GM21723 (cell line): Measurements from ENCODE around the gene CPNE7.

Source experiments
- ATAC-seq: cut with Tn5 transposase; IDR thresholded peaks from one replicate; pipeline ENCODE4 v1.9.1; 2021; ENCODE audit warnings: mild to moderate bottlenecking, moderate library complexity; ENCODE audit not compliant: unreplicated experiment

The CPNE7 gene

DNA sequence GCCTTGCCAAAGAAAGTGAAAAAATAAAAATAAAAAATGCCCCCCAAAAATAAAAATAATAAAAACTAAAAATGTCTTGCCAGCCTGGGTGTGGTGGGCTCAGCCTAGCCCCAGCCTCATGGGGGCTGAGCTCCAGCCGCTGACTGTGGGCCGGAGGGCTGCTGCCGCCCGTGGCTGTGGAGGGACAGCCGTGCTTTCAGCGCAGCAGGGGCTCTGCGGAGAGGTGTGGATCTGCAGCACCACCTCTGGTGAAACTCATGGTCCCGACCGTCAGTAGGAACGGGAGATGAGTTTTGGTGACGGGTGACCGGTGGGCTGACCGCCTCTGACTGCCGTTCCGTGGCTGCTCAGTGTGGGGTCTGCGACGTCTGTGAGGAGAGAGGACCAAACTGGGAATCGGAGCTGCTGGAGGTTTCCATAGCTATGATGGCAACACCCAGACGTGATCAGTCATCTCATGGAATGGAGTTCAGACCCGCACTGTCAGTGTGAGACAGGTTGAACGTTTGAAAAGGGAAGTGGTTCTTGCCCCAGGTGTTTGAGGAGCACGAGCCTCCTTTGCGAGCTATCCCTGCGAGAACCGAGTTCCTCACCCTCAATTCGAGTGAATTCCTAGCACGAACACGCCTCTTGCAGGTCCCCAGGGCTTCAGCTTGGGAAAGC, 27.1 kb upstream of the CPNE7 start:
- no peak for ATAC-seq

DNA sequence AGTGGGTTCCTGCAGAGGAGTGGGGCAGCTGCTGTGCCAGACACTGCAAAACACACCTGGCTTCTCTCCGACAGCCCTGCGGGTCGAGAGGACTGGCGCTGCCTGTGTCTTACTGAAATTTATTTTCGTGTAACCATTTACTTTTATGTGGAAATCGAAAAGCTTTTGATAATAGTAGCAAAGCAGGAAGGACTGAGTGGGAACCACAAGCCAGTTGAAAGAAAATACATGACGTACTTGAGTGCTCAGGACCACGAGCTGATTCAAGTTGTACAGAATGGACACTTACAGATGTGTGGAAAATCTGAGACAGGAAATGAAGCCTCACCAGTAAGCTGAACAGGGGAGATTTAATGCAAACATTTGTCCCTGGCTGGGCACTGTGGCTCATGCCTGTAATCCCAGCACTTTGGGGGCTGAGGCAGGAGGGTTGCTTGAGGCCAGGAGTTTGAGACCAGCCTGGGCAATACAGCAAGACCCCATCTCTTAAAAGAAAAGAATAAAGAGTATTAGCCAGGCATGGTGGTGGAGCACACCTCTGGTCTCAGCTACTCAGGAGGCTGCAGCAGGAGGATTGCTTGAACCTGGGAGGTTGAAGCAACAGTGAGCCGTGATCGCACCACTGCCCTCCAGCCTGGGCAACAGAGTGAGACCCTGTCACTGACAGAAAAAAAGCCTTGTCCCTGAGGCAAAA, 26.4 kb upstream of the CPNE7 start:
- ATAC-seq = no peak

DNA sequence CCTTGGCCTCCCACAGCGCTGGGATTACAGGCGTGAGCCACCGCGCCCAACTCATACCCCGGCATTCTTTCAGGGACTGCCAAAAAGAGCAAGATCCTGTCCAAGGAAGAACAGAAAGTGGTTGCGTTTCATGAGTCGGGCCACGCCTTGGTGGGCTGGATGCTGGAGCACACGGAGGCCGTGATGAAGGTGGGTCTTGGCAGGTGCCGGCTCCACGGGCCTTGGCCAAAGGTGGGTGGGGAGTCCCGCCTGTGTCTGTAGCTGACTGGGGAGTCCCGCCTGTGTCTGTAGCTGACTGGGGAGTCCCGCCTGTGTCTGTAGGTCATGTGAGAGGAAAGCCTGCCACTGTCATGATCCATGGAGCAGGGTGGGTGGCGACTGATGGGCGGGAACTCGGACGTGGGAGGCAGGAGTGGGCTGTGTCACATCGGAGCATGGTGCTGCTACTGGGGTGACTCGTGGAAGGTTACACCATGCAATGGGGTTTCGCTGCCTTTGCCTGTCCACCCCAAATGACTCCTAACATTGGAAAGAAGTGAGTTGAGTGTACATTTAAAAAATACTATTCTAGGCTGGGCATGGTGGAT, 25.0 kb upstream of the CPNE7 start:
- no peak for ATAC-seq

DNA sequence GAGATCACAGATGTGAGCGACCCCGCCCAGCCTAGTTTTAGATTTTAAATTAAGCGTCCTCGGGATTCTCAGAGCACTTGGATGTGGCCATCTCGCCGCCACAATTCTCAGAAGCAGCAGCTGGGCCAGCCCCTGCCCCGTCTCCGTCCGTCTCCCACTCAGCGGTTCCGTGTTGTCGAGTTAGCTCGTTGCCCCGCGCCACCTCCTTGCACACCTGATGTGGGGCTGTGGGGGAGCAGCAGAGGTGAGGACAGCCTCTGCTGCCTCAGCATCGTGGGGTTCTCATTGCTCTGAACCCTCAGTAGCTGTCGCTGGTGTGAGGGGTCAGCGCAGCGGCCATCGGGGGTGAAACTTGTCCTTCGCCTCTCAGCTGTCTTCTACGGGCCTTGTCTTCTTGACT, 23.2 kb upstream of the CPNE7 start:
- ATAC-seq = no peak

DNA sequence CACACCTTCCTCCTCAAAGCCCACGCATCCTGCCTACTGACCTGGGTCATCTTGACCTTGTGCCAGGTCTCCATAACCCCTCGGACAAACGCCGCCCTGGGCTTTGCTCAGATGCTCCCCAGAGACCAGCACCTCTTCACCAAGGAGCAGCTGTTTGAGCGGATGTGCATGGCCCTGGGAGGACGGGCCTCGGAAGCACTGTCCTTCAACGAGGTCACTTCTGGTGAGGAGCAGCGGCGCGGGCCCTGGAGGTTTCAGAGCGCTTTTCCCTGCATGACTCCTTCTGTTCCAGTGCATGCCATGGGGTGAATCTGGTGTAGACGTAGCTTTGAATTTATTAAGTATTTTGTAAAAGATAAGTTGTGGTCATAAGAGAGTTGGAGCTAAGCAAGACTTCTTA, 22.6 kb upstream of the CPNE7 start:
- no peak for ATAC-seq

DNA sequence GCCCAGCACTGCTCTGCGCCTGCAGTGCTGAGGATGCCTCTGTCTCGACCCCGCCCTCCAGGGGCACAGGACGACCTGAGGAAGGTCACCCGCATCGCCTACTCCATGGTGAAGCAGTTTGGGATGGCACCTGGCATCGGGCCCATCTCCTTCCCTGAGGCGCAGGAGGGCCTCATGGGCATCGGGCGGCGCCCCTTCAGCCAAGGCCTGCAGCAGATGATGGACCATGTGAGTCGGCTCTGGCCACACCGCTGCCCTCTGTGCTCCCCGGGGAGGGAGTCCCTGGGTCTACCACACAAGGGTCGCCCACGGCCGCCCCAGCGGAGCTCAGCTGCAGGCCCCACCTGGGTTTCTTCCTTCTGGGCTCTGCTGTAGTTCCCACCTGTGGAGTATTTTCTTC, 21.8 kb upstream of the CPNE7 start:
- ATAC-seq = no peak

DNA sequence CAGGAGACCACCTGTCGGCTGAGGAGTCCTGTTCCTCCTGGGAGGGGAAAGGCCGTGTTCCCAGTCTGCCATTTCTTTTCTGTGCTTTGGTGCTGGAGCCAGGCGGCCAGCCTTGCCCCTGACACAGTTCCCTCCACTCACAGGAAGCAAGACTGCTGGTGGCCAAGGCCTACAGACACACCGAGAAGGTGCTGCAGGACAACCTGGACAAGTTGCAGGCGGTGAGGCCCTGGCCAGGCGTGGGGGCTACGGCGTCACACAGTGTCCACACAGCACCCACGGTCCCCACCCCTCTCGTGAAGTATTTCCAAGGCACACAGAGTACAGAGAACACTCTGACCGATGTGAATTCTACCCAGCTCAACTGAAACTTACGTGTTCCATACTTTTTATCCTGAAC, 21.2 kb upstream of the CPNE7 start:
- no peak for ATAC-seq

DNA sequence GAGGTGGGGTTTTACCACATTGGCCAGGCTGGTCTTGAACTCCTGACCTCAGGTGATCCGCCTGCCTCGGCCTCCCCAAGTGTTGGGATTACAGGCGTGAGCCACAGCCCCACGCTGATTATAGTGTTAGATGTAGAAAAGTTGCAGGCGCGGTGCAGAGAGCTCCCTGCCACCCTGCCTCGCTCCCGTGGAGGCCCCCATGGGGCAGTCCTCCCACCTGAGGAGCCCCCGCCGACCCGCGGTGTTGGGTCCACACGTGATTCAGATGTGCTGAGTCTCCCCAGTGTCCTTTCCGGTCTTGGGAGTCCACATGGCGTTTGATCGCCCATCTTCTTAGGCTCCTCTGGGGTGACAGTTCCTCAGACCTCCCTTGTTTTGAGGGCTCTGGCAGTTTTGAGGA, 20.3 kb upstream of the CPNE7 start:
- no peak for ATAC-seq

DNA sequence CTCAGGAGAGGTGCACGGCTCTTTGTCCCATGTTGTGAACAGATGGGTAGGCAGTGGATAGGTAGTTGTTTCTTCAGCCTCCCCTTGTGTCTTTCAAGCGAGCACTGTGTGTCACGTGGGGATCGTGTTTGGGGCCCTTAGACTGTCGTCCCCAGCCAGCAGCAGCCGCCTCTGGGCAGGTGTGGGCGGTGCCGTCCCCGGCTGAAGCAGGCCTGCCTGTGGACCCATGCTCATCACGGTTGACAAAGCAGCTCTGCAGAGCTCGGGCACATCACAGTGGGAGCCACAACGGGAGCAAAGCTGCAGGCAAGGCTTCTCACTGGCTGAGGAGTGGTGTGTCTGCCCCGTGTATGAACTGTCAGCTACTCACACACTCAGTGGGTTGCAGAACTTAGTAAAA, 19.8 kb upstream of the CPNE7 start:
- no peak for ATAC-seq

DNA sequence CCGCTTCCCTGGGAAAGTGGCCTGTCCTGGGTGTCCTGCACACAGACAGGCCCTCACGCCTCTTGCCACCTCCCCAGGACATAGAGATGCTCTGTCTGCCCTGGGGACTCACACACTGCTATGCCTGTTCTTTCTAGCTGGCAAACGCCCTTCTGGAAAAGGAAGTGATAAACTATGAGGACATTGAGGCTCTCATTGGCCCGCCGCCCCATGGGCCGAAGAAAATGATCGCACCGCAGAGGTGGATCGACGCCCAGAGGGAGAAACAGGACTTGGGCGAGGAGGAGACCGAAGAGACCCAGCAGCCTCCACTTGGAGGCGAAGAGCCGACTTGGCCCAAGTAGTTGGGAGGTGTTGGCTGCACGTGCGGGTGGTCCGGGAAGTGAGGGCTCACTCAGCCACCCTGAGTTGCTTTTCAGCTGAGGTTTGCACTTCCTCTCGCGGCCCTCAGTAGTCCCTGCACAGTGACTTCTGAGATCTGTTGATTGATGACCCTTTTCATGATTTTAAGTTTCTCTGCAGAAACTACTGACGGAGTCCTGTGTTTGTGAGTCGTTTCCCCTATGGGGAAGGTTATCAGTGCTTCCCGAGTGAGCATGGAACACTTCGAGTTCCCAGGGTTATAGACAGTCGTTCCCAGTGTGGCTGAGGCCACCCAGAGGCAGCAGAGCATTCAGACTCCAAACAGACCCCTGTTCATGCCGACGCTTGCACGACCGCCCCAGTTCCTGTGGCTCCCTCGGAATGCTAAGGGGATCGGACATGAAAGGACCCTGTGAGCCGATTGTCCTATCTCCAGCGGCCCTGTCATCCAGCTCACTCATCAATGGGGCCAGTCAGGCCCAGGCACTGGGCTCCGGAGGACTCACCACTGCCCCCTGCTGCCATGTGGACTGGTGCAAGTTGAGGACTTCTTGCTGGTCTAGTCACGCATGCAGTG, 18.5 kb upstream of the CPNE7 start:
- no peak for ATAC-seq

DNA sequence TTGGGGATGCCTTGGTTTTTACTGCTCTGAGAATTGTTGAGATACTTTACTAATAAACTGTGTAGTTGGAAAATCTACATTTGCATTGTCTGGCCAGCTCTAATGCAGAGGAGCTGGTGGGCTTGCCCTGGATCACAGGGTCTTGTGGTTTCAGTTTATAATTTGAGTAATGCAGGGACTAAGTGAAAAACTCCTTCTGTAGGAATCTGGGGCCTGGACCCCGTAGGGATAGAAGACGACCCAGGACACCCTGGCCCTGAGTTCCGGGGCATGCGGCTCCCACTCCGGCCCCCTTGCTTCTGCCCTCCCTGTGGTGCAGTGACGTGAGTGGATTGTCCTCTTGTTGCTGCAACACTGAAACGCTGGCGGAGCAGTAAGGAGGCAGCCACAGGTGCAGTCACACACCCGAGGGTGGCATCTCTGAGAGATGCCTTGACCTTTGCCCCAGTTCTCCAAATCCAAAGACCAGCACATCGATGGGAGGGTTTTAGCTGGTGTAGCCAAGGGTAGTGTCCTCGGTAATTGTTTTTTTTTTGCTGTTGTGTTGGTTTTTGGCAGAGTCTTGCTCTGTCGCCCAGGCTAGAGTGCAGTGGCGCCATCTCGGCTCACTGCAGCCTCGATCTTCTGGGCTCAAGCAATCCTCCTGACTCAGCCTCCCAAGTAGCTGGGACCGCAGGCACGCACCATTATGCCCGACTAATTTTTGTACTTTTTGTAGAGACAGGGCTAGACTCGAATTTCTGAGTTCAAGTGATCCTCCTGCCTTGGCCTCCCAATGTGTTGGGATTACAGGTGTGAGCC, 17.7 kb upstream of the CPNE7 start:
- no peak for ATAC-seq

DNA sequence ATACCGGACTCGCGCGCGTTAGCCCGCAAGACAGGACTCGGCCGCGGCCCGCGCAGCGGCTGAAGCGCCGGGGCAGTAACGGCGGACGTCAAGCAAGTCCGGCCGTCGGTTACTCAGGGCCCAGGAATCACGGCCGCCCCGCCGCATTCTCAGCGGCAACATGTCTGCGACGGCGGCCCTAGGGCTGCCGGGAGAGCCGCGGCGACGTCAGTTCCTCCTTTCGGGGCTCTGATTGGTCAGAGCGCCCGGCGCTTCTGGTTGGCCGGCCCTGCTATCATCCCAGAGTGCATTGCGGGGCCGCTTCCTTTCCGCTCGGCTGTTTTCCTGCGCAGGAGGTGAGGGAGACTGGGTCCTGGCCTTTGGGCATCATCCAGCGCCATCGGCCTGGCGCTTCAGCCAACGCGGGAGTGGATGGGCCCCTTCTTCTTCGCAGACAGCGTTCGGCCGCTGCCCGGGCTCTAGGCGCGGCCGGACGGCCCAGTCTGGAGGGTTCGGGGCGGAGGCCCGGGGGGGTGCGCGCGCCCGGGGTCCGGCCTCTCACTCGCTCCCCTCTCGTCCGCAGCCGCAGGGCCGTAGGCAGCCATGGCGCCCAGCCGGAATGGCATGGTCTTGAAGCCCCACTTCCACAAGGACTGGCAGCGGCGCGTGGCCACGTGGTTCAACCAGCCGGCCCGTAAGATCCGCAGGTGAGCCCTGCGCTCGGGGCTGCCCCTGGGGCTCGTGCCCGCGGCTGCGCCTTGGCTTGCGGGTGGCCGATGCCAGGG, 15.0 kb upstream of the CPNE7 start, which contains the start of gene RPL13:
Gene RPL13, plus strand, starts transcription at position 305 of the 764 bp plus-strand sequence. Its CDS starts 278 bp downstream, at position 583.
- ATAC-seq = peak; percentile 83

DNA sequence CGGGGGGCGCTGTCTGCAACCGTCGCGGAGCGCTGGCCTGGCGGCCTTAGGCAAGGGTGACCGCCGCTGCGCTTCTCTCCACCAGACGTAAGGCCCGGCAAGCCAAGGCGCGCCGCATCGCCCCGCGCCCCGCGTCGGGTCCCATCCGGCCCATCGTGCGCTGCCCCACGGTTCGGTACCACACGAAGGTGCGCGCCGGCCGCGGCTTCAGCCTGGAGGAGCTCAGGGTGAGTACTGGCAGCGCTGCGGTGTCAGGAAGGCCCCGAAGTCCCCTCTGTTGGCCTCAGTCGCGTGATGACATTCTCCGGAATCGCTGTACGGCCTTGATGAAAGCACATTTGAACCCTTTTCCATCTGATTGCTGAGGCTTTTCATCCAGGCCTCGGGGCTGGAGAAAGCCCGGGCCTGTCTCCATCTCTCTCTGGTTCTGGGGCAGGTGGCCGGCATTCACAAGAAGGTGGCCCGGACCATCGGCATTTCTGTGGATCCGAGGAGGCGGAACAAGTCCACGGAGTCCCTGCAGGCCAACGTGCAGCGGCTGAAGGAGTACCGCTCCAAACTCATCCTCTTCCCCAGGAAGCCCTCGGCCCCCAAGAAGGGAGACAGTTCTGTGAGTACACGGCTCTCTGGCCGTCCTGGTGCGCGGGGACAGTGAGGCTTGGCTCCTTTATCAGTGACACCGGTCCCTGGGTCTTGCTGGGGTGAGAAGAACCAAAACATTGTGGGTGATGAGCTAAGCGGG, 14.2 kb upstream of the CPNE7 start:
- peak; percentile 12 for ATAC-seq

DNA sequence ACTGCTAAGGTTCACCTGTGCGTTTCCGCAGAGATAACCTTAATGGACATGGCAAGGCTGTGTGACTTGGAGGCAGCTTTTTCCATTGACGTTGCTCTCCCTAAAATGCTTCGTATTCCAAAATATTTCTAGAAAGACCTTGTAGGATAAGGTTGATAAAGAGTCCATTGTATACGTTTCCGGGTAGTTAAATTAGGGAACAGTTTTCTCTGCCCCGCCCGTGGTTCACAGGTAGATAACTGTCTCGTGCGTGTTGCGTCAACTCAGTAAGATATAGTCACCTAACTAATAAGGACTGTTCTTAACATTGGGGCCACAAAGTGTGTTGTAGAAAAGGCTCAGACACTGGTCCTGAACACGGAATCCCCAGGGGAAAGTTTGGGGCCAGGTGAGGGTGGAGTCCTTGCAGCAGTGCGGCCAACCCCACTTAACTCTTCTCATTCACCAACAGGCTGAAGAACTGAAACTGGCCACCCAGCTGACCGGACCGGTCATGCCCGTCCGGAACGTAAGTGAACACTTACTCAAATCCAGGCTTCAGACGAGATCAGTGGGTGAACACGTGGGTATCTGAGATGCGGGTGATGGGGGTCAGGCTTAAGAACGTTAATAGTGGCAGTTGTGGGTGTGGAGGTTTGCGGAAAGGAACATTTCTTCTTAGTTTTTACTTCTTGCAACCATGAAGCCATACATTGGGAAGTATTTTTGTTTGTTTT, 13.5 kb upstream of the CPNE7 start:
- ATAC-seq = no peak

DNA sequence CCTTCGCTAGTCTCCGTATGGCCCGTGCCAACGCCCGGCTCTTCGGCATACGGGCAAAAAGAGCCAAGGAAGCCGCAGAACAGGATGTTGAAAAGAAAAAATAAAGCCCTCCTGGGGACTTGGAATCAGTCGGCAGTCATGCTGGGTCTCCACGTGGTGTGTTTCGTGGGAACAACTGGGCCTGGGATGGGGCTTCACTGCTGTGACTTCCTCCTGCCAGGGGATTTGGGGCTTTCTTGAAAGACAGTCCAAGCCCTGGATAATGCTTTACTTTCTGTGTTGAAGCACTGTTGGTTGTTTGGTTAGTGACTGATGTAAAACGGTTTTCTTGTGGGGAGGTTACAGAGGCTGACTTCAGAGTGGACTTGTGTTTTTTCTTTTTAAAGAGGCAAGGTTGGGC, 12.6 kb upstream of the CPNE7 start:
- ATAC-seq = no peak

DNA sequence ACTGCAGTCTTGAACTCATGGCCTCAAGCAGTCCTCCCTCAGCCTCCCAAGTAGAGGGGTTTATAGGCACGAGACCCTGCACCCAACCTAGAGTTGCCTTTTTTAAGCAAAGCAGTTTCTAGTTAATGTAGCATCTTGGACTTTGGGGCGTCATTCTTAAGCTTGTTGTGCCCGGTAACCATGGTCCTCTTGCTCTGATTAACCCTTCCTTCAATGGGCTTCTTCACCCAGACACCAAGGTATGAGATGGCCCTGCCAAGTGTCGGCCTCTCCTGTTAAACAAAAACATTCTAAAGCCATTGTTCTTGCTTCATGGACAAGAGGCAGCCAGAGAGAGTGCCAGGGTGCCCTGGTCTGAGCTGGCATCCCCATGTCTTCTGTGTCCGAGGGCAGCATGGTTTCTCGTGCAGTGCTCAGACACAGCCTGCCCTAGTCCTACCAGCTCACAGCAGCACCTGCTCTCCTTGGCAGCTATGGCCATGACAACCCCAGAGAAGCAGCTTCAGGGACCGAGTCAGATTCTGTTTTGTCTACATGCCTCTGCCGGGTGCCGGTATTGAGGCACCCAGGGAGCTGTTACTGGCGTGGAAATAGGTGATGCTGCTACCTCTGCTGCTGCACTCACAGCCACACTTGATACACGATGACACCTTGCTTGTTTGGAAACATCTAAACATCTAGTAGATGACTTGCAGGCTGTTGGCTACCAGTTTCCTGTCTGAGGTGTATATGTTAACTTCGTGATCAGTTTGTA, 11.7 kb upstream of the CPNE7 start:
- ATAC-seq = no peak

DNA sequence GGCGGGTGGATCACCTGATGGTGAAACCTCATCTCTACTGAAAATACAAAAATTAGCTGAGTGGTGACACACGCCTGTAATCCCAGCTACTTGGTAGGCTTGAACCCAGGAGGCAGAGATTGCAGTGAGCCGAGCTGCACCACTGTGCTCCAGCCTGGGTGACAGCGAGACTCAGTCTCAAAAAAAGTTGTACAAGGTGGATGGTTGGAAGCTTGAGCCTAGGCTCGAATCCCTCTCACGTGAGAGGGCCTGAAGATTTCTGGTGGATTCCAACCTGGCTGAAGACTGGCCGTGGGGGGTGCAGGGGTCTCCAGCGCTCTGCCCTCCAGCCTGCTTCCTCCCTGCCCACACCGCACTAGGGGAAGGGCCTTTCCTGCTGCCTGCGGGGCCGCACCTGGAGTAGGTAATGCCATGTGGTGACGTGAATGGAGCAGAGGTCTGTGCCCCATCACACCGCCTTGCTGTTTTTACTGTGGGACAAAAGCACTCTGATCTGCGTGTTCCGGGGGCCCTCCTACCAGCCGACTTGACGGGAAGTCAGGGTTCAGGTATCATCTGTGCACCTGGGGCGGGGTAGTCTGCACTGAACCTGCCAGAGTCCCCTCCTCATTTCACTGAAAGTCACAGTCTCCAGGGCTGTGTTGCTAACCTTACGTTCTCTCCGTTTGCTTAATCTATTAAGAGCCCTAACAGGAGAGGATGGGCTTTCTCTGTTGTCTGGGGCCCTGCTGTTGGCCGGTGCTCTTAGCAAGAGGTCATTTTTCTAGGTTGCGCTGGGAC, 10.9 kb upstream of the CPNE7 start:
- no peak for ATAC-seq
